NCI-H2227 (cell line): ENCODE results near the gene TNFRSF19.

ENCODE experiments used
- DNase-seq: peaks from one replicate; lab custom pipeline; 2025; ENCODE audit not compliant: unreplicated experiment; lab: John Stamatoyannopoulos, UW

TNFRSF19 gene

GRCh38 chr13:23714672-23715071, 144.5 kb downstream of the TNFRSF19 start:
- no peak for DNase-seq

DNA sequence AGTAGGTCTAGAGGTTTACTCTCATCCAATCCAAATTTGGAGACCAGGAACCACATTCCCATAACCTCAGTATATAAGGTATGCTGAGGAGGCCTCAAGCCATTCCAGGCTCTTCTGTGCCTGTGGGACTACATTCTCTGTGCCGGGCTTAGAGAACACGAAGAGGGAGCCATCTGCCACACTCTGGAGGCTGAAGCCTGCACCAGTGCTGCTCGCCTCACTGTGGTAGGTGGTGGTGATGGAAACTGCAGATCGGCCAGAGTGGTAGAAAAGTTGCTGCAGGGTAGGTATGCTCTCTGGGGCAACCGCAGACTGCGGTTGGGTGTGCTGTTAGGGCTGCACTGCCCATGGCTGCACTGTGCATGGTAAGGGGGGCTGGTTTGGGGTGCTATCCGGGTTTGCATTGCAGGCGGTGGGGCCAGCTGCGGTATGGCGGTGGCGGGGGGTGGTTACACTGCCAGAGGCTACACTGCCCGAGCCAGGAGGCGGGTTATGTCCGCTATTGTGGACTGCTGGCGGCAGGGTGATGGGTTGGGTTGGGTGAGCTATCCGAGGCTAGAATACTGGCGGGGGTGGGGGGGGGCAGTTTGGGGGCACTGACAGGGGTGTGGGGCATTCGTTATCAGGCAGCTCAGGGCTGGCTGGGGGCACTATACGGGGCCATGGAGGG, 145.0 kb downstream of the TNFRSF19 start:
- no peak for DNase-seq

- no peak for DNase-seq
These were observed 145.6 kb downstream of the TNFRSF19 start for GRCh38 chr13:23715762-23716235.

DNA sequence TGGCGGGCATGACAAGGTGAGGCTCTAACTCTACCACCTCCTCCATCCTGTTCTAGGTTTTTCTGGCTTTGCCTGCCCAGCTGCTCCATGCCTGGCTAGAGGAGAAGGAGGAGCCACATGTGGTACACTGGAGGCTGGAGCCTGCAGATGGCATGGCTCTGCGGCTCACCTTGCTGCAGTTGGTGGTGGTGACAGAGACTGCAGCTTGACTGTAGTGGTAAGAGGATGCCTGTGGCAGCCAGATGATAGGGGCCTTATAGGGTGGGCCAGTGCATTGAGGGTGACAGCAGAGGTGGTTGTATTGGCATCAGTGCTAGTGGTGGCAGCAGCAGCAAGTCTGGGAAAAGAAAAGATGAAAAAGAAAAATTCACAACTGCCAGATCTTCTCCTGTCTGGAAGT, 146.2 kb downstream of the TNFRSF19 start:
- no peak for DNase-seq

- no peak for DNase-seq
These were observed 148.8 kb downstream of the TNFRSF19 start for GRCh38 chr13:23718996-23719395.

GRCh38 chr13:23722726-23723453, 152.7 kb downstream of the TNFRSF19 start:
- no peak for DNase-seq

- DNase-seq, result no peak
These were observed 153.3 kb downstream of the TNFRSF19 start for GRCh38 chr13:23723471-23723870.

GRCh38 chr13:23724196-23724970, 154.2 kb downstream of the TNFRSF19 start:
- no peak for DNase-seq
